ENCODE data around the gene CTNNA2.

CTNNA2 gene

DNA sequence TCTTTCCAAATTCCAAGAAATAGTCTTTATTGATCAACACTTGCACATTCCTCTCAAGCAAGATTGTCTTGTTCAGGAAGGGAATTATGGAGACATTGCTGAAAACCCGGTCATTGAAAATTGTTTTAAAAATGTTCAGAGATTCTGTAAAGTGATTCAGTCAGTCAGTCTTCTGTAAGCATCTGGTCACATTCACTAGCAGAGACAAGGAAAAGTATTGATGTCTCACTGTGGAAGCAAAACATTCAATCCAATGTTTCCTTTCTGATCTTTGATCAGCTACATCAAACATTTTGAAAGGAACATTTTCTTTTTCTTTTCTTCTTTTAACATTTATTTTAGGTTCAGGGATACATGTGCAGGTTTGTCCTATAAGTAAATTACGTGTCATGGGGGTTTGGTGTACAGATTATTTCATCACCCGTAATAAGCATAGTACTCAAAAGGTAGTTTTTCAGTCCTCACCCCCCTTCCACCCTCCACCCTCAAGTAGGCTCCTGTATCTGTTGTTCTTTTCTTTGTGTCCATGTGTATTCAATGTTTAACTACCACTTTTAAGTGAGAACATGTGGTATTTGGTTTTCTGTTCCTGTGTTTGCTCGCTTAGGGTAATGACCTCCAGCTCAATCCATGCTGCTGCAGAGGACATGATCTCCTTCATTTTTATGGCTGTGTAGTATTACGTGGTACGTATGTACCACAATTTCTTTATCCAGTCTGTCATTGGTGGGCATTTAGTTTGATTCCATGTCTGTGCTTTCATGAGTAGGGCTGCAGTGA lies 61.2 kb downstream of the CTNNA2 start:
- ATAC-seq (ENCODE audit: insufficient read depth, low read depth): no peak
- Histone ChIP-seq H3K36me3 (ENCODE audit: insufficient read depth, low read length) (no peaks in the 10 kb centered on the region), H3K9ac (ENCODE audit: low read depth, low read length) (no peak overlapping the region), H3K4me2 (ENCODE audit: insufficient read depth, low read length) (no peak overlapping the region), H3K27me3 (ENCODE audit: insufficient read depth, low read length, poor library complexity) (no peaks in the 10 kb centered on the region), H3K79me2 (ENCODE audit: insufficient read depth, low read length) (no peaks in the 10 kb centered on the region), H3K4me1 (ENCODE audit: insufficient read depth, low read length) (no peaks in the 10 kb centered on the region), H3K9me3 (ENCODE audit: insufficient read depth, low read length, severe bottlenecking) (no peaks in the 10 kb centered on the region), H3K27ac (ENCODE audit: low read length) (no peak overlapping the region), H3K4me3 (ENCODE audit: low read depth in 1 of 2, low read length in 2 of 2) (no peak overlapping the region), H2AFZ (ENCODE audit: low read depth, low read length) (no peak overlapping the region), H4K20me1 (ENCODE audit: insufficient read depth, low read length) (no peaks in the 10 kb centered on the region)
- TF ChIP-seq, protein P1, sequence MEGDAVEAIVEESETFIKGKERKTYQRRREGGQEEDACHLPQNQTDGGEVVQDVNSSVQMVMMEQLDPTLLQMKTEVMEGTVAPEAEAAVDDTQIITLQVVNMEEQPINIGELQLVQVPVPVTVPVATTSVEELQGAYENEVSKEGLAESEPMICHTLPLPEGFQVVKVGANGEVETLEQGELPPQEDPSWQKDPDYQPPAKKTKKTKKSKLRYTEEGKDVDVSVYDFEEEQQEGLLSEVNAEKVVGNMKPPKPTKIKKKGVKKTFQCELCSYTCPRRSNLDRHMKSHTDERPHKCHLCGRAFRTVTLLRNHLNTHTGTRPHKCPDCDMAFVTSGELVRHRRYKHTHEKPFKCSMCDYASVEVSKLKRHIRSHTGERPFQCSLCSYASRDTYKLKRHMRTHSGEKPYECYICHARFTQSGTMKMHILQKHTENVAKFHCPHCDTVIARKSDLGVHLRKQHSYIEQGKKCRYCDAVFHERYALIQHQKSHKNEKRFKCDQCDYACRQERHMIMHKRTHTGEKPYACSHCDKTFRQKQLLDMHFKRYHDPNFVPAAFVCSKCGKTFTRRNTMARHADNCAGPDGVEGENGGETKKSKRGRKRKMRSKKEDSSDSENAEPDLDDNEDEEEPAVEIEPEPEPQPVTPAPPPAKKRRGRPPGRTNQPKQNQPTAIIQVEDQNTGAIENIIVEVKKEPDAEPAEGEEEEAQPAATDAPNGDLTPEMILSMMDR (IDR thresholded peaks at IDR 0.05; ENCODE audit: borderline replicate concordance, extremely low read depth, low read length, poor library complexity, severe bottlenecking): no peak
- TF ChIP-seq EZH2 (IDR thresholded peaks at IDR 0.05; ENCODE audit: borderline replicate concordance, low read depth, low read length, severe bottlenecking): no peak
- no peak for DNase-seq

DNA sequence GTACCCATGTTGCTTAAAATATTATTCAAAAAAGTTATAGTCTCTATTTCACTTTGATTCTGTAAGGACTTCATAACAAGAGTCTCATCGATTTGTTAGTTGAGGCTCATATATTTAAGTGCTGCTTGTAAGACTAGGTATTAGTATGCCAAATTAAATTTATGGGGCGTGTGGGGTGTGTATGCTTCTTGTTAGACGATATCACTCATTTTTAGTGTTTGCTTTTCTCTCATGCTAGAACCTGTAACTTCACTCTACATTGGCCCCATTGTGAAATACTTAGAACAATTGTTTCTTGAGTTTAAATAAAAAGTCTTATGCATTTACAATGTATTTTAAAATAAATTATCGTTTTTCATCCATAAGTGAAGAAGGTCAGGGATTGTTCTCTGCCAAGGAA lies 63.6 kb downstream of the CTNNA2 start:
- Histone ChIP-seq H3K36me3 (ENCODE audit: insufficient read depth, low read length) (no peaks in the 10 kb centered on the region), H3K4me1 (ENCODE audit: insufficient read depth, low read length) (no peaks in the 10 kb centered on the region), H3K4me2 (ENCODE audit: insufficient read depth, low read length) (no peak overlapping the region), H3K79me2 (ENCODE audit: insufficient read depth, low read length) (no peaks in the 10 kb centered on the region), H2AFZ (ENCODE audit: low read depth, low read length) (no peak overlapping the region), H3K4me3 (ENCODE audit: low read depth in 1 of 2, low read length in 2 of 2) (no peak overlapping the region), H3K27ac (ENCODE audit: low read length) (no peak overlapping the region), H3K9ac (ENCODE audit: low read depth, low read length) (no peak overlapping the region), H3K9me3 (ENCODE audit: insufficient read depth, low read length, severe bottlenecking) (no peaks in the 10 kb centered on the region), H4K20me1 (ENCODE audit: insufficient read depth, low read length) (no peaks in the 10 kb centered on the region), H3K27me3 (ENCODE audit: insufficient read depth, low read length, poor library complexity) (no peaks in the 10 kb centered on the region)
- ATAC-seq (ENCODE audit: insufficient read depth, low read depth) (no peak), DNase-seq (no peak)
- TF ChIP-seq EZH2 (IDR thresholded peaks at IDR 0.05; ENCODE audit: borderline replicate concordance, low read depth, low read length, severe bottlenecking): no peak
- TF ChIP-seq, protein P1 (IDR thresholded peaks at IDR 0.05; ENCODE audit: borderline replicate concordance, extremely low read depth, low read length, poor library complexity, severe bottlenecking): no peak

DNA sequence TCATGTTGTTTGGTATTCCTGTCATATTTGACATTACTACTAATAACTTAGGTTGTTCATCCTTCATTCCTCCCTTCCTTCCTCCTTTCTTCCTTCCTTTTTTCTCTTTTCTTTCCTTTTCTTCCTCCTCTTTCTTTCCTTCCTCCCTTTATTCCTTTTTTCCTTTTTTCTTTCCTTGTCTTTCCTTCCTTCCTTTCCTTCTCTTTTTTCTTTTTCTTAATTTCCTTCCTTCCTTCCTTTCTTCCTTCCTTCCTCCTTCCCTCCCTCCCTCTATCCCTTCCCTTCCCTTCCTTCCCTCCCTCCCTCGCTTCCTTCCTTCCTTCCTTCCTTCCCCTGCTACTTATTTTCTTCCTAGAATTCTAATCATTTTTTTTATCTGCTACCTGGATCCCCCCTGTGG lies 66.1 kb downstream of the CTNNA2 start:
- no peak overlapping the region for H3K4me3 ChIP-seq (ENCODE audit: low read depth in 1 of 2, low read length in 2 of 2)
- H3K4me1 ChIP-seq (ENCODE audit: insufficient read depth, low read length): no peaks in the 10 kb centered on the region
- no peak overlapping the region for H3K4me2 ChIP-seq (ENCODE audit: insufficient read depth, low read length)
- no peak overlapping the region for H3K27ac ChIP-seq (ENCODE audit: low read length)
- no peaks in the 10 kb centered on the region for H3K9me3 ChIP-seq (ENCODE audit: insufficient read depth, low read length, severe bottlenecking)
- no peaks in the 10 kb centered on the region for H4K20me1 ChIP-seq (ENCODE audit: insufficient read depth, low read length)
- no peaks in the 10 kb centered on the region for H3K27me3 ChIP-seq (ENCODE audit: insufficient read depth, low read length, poor library complexity)
- no peak overlapping the region for H3K9ac ChIP-seq (ENCODE audit: low read depth, low read length)
- H3K79me2 ChIP-seq (ENCODE audit: insufficient read depth, low read length): no peaks in the 10 kb centered on the region
- ATAC-seq (ENCODE audit: insufficient read depth, low read depth) (no peak), DNase-seq (no peak)
- H3K36me3 ChIP-seq (ENCODE audit: insufficient read depth, low read length): no peaks in the 10 kb centered on the region
- H2AFZ ChIP-seq (ENCODE audit: low read depth, low read length): no peak overlapping the region
- TF ChIP-seq, protein P1 (IDR thresholded peaks at IDR 0.05; ENCODE audit: borderline replicate concordance, extremely low read depth, low read length, poor library complexity, severe bottlenecking): no peak
- TF ChIP-seq EZH2 (IDR thresholded peaks at IDR 0.05; ENCODE audit: borderline replicate concordance, low read depth, low read length, severe bottlenecking): no peak
